Measurements from ENCODE around the gene RAB4A. TPM values are rescaled to one million over a fixed set of nuclear protein-coding genes. Genes with fewer than 3 reads are reported as not detected.
A peak's percentile ranks its signal among the peaks of the same experiment; 100 is the strongest.

Gene RAB4A
- total and polyA plus RNA-seq, 2 of the 8 experiments (the other 6 are each of a cell fraction or from before 2014, with no cell fraction given), result 13.3 to 68.8 TPM

DNA sequence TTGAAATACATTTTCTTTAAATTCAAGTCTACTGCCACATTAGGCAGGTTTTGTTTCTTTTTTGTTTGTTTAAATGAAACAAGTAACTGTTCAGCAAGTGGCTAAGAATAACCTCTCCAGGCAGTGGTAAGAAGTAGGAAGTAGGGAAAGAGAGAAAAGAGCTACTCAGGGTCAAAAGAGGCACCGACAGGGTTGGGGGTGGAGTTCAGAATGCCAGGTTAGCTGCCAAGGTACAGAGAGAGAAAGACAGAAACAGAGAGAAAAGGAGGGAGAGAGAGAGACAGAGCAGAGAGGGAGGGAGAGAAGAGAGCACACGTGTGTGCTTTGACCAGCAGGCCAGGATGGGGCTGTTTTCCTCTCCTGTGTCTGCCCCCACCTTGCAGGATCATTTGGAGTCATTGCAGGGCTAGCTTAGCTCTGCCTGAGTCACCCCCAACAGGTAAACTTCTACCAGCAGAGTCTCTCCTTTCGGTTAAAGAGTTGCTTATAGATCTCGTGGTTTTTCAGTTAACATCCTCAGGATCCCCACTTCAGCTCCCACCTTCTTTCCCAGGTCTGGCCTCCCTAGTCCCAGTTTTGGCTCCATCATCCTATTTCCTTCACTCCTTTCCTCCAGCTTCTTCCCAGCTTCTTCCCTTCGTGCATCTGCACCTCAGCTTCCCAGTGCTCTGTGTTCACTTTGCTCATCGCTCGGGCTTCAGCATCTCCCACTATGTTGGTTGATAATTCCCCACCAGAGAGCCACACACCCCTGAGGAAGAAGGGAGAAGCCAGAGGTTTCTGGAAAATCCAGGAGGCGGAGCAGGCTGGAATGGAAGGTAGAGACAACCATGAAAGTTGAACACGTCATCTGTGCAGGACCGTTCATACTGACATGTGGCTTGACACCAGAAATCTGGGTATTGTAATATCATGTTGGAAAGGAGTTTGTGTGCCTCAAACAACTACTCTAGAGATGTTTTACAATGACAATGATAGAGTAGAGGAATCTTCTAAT, 21.8 kb upstream of the RAB4A start:
- Histone ChIP-seq H3K23me2 (ENCODE audit: low read depth, low read length) (no peaks in the 10 kb centered on the region), H2BK15ac (ENCODE audit: low read length) (peak overlapping the region; percentile 77; the same call in 1 of the 2 replicates), H2BK20ac (ENCODE audit: low read length) (no peak overlapping the region; the same call in 1 of the 2 replicates), H3K4ac (replicated peaks; ENCODE audit: insufficient read length, low read depth, low read length) (no peak overlapping the region), H3K18ac (ENCODE audit: extremely low read depth, low read length) (peak overlapping the region; percentile 56), H3K4me3 (ENCODE audit: extremely low read depth in 1 of 4, insufficient read depth in 2 of 4, low read depth in 3 of 4, low read length in 4 of 4) (no peak overlapping the region), H3K4me1 (replicated peaks in 1 of 4; ENCODE audit: control insufficient read depth in 3 of 4, insufficient read depth in 4 of 4, low read length in 3 of 4) (peaks cover 3 to 10% (median 7%) of the 10 kb centered on the region in 4 experiments; a peak in 4 of 7 replicates), H4K5ac (ENCODE audit: insufficient read length, low read depth, low read length) (no peak overlapping the region), H2BK5ac (ENCODE audit: low read depth, low read length) (peak overlapping the region; percentile 78; the same call in 1 of the 2 replicates), H3K23ac (ENCODE audit: insufficient read length) (no peak overlapping the region), H4K20me1 (replicated peaks in 1 of 2; ENCODE audit: control insufficient read depth in 1 of 2, insufficient read depth in 2 of 2, low read length in 2 of 2) (no peaks in the 10 kb centered on the region), H3K36me3 (ENCODE audit: control insufficient read depth in 2 of 4, insufficient read depth in 4 of 4, low read length in 3 of 4) (no peaks in the 10 kb centered on the region), H2AFZ (ENCODE audit: low read length) (peak overlapping the region; percentile 54; the same call in 1 of the 2 replicates), H3K56ac (replicated peaks; ENCODE audit: insufficient read length, low read depth, low read length) (no peak overlapping the region), H3K27me3 (replicated peaks in 1 of 4; ENCODE audit: control insufficient read depth in 3 of 4, extremely low read depth in 1 of 4, insufficient read depth in 3 of 4, low read length in 3 of 4) (no peaks in the 10 kb centered on the region; a peak in 1 of 7 replicates), H3K79me2 (ENCODE audit: control insufficient read depth in 1 of 2, insufficient read depth in 2 of 2, low read length in 2 of 2) (no peaks in the 10 kb centered on the region), H4K91ac (replicated peaks; ENCODE audit: insufficient read length, low read length) (no peak overlapping the region), H3K9ac (replicated peaks in 1 of 4; ENCODE audit: extremely low read depth in 1 of 4, low read depth in 3 of 4, low read length in 3 of 4) (no peak overlapping the region; a peak in 2 of 7 replicates), H3K14ac (ENCODE audit: insufficient read length) (no peak overlapping the region), H2AK5ac (ENCODE audit: low read depth, low read length) (peak overlapping the region; percentile 39; the same call in 1 of the 2 replicates), H3K27ac (ENCODE audit: low read depth, low read length) (no peak overlapping the region), H4K8ac (ENCODE audit: extremely low read depth, insufficient read depth, low read length) (no peak overlapping the region), H3K79me1 (ENCODE audit: low read depth, low read length) (no peaks in the 10 kb centered on the region), H2BK12ac (ENCODE audit: low read depth, low read length) (peak overlapping the region; percentile 87; the same call in 1 of the 2 replicates), H2BK120ac (replicated peaks; ENCODE audit: low read depth, low read length) (no peak overlapping the region), H3K9me3 (ENCODE audit: insufficient read depth in 2 of 2, low read depth in 1 of 2, low read length in 1 of 2) (no peaks in the 10 kb centered on the region), H3K4me2 (ENCODE audit: insufficient read depth in 1 of 2, low read depth in 2 of 2, low read length in 2 of 2) (no peak overlapping the region)
- WGBS, 2 experiments (ENCODE audit: extremely low coverage in 1 of 2, insufficient coverage in 1 of 2, insufficient read length in 1 of 2, insufficient replicate concordance in 2 of 2, low coverage in 1 of 2, low lambda C conversion rate in 2 of 2, missing lambda C conversion rate in 1 of 2), result 72% methylated on average over 10 of the region's 10 CpGs; no CpG with 5 or more reads in 1 of the 2 experiments
- TF ChIP-seq SUZ12 (IDR thresholded peaks at IDR 0.05; ENCODE audit: low read length) (no peak), BRCA1 (IDR thresholded peaks at IDR 0.05; ENCODE audit: low read depth, low read length) (no peak), BCL11A (IDR thresholded peaks at IDR 0.05; ENCODE audit: low read depth in 2 of 2, low read length in 2 of 2) (no peak), EP300 (IDR thresholded peaks at IDR 0.05; ENCODE audit: borderline replicate concordance in 1 of 2, low read depth in 2 of 2, low read length in 2 of 2) (no peak), RNF2 (IDR thresholded peaks at IDR 0.05; ENCODE audit: borderline replicate concordance, low read depth, low read length, missing control alignments, poor library complexity, severe bottlenecking) (no peak)
- FAIRE-seq, result no peak
- ChIA-PET CTCF (ENCODE audit: partially characterized antibody) (interaction anchor here (0.8 to 2.3 kb wide), 5 partner anchors 12 to 514 kb away, joined by 3 to 6 read pairs (median 4); partner anchors contain the start of gene RHOU), POLR2A (ENCODE audit: partially characterized antibody) (no interaction called here)
- DNase-seq (ENCODE audit: low read depth in 1 of 2, low spot score in 2 of 2), result no peak
